K562 (cell line): Measurements from ENCODE around the gene TLX3. TPM values are rescaled to one million over a fixed set of nuclear protein-coding genes. Genes with fewer than 3 reads are reported as not detected.

Experiments used
- ATAC-seq: fragments of 200-7000 bp; cut with Tn5 transposase; 3 replicates; pipeline ENCODE4 v1.9.1; 2020; ENCODE audit warnings: moderate library complexity
- BruUV-seq: library from RNA; stranded (reverse); fragments of 400-500 nt; replicated peaks from 2 replicates; lab custom pipeline; 2021; lab: Mats Ljungman, UMichigan
- CTCF ChIA-PET: fragments of 300-600 bp; formaldehyde crosslinking; extraction: SDS; loops from one replicate; lab custom pipeline; 2021; ENCODE audit warnings: low intra/inter-chr PET ratio; lab: Yijun Ruan, JAX
- POLR2A ChIA-PET: fragments of 300-600, 350-650 bp; sonication (Branson Sonifier 250); formaldehyde crosslinking; extraction: SDS; loops from one replicate; lab custom pipeline; 2021; ENCODE audit warnings: antibody characterized with exemption, inconsistent platforms; lab: Yijun Ruan, JAX
- DNase-seq, 4 experiments: peaks; one replicate each; pipeline versions ENCODE4 v3.0.0 to v3.0.0-alpha.2; 2011 to 2018; ENCODE audit warnings: low spot score in 3 of 4, mixed read lengths in 3 of 4; ENCODE audit errors: extremely low read depth in 1 of 4
- FAIRE-seq: peaks from 2 replicates; lab custom pipeline; 2011; peaks lifted over from hg19 to GRCh38; lab: Jason Lieb, UNC
- H2AFZ ChIP-seq: 2 replicates; pipeline ENCODE4 v1.6.0; 2011; ENCODE audit warnings: low read depth, low read length, control low read depth, inconsistent platforms
- H3K27ac ChIP-seq: fragments of 200-600 bp; 3 replicates; pipeline ENCODE4 v1.8.0; 2011; ENCODE audit warnings: low read depth, mild to moderate bottlenecking, control low read depth, inconsistent platforms, low read length, moderate library complexity, mixed read lengths; ENCODE audit errors: extremely low read depth
- H3K27me3 ChIP-seq, 2 experiments: fragments of 300-600 bp in 1 of 2; 2 replicates in 1 of 2; 3 replicates in 1 of 2; pipeline versions ENCODE4 v1.6.0 to v1.8.0; 2011; ENCODE audit warnings: inconsistent platforms in 2 of 2, low read length in 2 of 2, mild to moderate bottlenecking in 1 of 2, mixed read lengths in 1 of 2, moderate library complexity in 1 of 2; ENCODE audit not compliant: control insufficient read depth in 2 of 2, insufficient read depth in 2 of 2
- H3K36me3 ChIP-seq: fragments of 300-600 bp; 3 replicates; pipeline ENCODE4 v1.8.0; 2011; ENCODE audit warnings: mild to moderate bottlenecking, low read length, inconsistent platforms; ENCODE audit not compliant: control insufficient read depth, insufficient read depth
- H3K4me1 ChIP-seq, 2 experiments: fragments of 200-600 bp in 1 of 2; replicated peaks in 1 of 2; 2 replicates in 1 of 2; 3 replicates in 1 of 2; pipeline versions ENCODE4 v1.5.1 to v1.8.0; 2011; ENCODE audit warnings: inconsistent platforms in 2 of 2, low read length in 2 of 2, mild to moderate bottlenecking in 1 of 2, mixed read lengths in 1 of 2, moderate library complexity in 1 of 2; ENCODE audit not compliant: control insufficient read depth in 2 of 2, insufficient read depth in 2 of 2
- H3K4me2 ChIP-seq: 2 replicates; pipeline ENCODE4 v1.6.1; 2011; ENCODE audit warnings: low read length, control low read depth, inconsistent platforms, mixed read lengths; ENCODE audit not compliant: insufficient read depth
- H3K4me3 ChIP-seq: fragments of 200-600 bp; sonication (generic), shearing (Covaris generic); 2 replicates; pipeline ENCODE4 v1.5.1; 2016; ENCODE audit warnings: control low read depth, inconsistent platforms
- H3K79me2 ChIP-seq: fragments of 200-600 bp; 3 replicates; pipeline ENCODE4 v1.8.0; 2011; ENCODE audit warnings: low read length, inconsistent platforms; ENCODE audit not compliant: control insufficient read depth, insufficient read depth
- H3K9ac ChIP-seq, 2 experiments: 2 replicates each; pipeline versions ENCODE4 v1.6.0 to v1.6.1; 2011; ENCODE audit warnings: low read depth in 2 of 2, low read length in 2 of 2, control low read depth in 1 of 2, inconsistent platforms in 1 of 2, mild to moderate bottlenecking in 1 of 2, mixed read lengths in 1 of 2; ENCODE audit not compliant: insufficient read depth in 1 of 2
- H3K9me1 ChIP-seq: one replicate; pipeline ENCODE4 v1.6.0; 2011; ENCODE audit warnings: inconsistent platforms, mild to moderate bottlenecking, low read length, moderate library complexity; ENCODE audit not compliant: control insufficient read depth, insufficient read depth
- H3K9me3 ChIP-seq: replicated peaks from 2 replicates; pipeline ENCODE4 v1.5.1; 2011; ENCODE audit warnings: low read depth, low read length, inconsistent platforms; ENCODE audit not compliant: control insufficient read depth, insufficient read depth
- H4K20me1 ChIP-seq: replicated peaks from 2 replicates; pipeline ENCODE4 v1.6.1; 2011; ENCODE audit warnings: low read length, inconsistent platforms, mixed read lengths; ENCODE audit not compliant: control insufficient read depth, insufficient read depth
- HMG20B ChIP-seq: fragments of 250-450 bp; sonication (Bioruptor Pico); IDR thresholded peaks from 2 replicates; pipeline ENCODE4 v1.5.0; 2021; ENCODE audit warnings: mild to moderate bottlenecking
- KLF1 ChIP-seq: fragments of 450-650 bp; IDR thresholded peaks from 2 replicates; pipeline ENCODE4 v1.6.1; 2016; ENCODE audit warnings: missing genetic modification characterization, missing compliant biosample characterization
- MYBL2 ChIP-seq, 2 experiments: fragments of 450-650 bp in 1 of 2; sonication (generic) in 1 of 2; formaldehyde crosslinking in 1 of 2; IDR thresholded peaks; 2 replicates each; pipeline versions ENCODE4 v1.6.1 to v1.8.1; 2017 to 2022; ENCODE audit warnings: borderline replicate concordance in 1 of 2, inconsistent platforms in 1 of 2, low read depth in 1 of 2, mild to moderate bottlenecking in 1 of 2, missing genetic modification reagents in 1 of 2, moderate library complexity in 1 of 2
- TFAP4 ChIP-seq: sonication (generic); formaldehyde crosslinking; IDR thresholded peaks from 2 replicates; pipeline ENCODE4 v1.8.0; 2022; ENCODE audit warnings: missing genetic modification reagents, mild to moderate bottlenecking, moderate library complexity, borderline replicate concordance
- TFE3 ChIP-seq: fragments of 450-650 bp; formaldehyde crosslinking; IDR thresholded peaks from 2 replicates; pipeline ENCODE4 v1.4.0; 2020; ENCODE audit warnings: mild to moderate bottlenecking, mixed read lengths
- ZNF395 ChIP-seq: fragments of 200-800 bp; sonication (Bioruptor generic); IDR thresholded peaks from 2 replicates; pipeline ENCODE4 v1.6.1; 2017; ENCODE audit warnings: missing genetic modification characterization, missing compliant biosample characterization
- WGBS: fragments of 100-300 bp; shearing (Covaris generic); methylation state at CpG from one replicate; pipeline ENCODE4 v1.1.6; 2016; ENCODE audit warnings: low coverage, mixed read lengths; ENCODE audit not compliant: insufficient coverage; ENCODE audit errors: missing lambda C conversion rate; 5-methylcytosine and 5-hydroxymethylcytosine counted together
- in situ Hi-C: fragments of 300-500 bp; cut with MboI; formaldehyde crosslinking; loops from 4 replicates; pipeline ENCODE4 v1.15.0; 2018; ENCODE audit warnings: inconsistent platforms, mixed read lengths
- intact Hi-C: fragments of 100-400 bp; cut with micrococcal nuclease; formaldehyde crosslinking; loops from 2 replicates; pipeline ENCODE4 v1.14.2; 2022
- polyA plus RNA-seq, 8 experiments: library from polyadenylated mRNA; depleted of rRNA in 4 of 8; stranded (reverse) in 5 of 8; unstranded in 3 of 8; fragments of >200 nt; fragmentation: Nextera tagmentation in 2 of 8; fragmentation: Illumina TruSeq in 1 of 8; extraction: Ambion mirVana in 2 of 8; extraction: Trizol in 1 of 8; gene quantifications; 2 replicates each; pipeline versions ENCODE4 v1.2.1 to v1.2.3, GENCODE V29; 2011 to 2014; ENCODE audit warnings: inconsistent platforms in 1 of 8, missing spikeins in 1 of 8
- total RNA-seq, 7 experiments: library from RNA; depleted of rRNA in 6 of 7; stranded (reverse); fragments of >200 nt in 6 of 7; fragmentation: Illumina TruSeq in 2 of 7; extraction: Trizol in 2 of 7; gene quantifications; 2 replicates each; pipeline versions ENCODE4 v1.2.1 to v1.2.3, GENCODE V29; 2011 to 2021; ENCODE audit warnings: low replicate concordance in 1 of 7

TLX3 gene
- total and polyA plus RNA-seq, 9 of the 15 experiments (the other 6 are each of a cell fraction or from before 2014, with no cell fraction given) = not detected

DNA sequence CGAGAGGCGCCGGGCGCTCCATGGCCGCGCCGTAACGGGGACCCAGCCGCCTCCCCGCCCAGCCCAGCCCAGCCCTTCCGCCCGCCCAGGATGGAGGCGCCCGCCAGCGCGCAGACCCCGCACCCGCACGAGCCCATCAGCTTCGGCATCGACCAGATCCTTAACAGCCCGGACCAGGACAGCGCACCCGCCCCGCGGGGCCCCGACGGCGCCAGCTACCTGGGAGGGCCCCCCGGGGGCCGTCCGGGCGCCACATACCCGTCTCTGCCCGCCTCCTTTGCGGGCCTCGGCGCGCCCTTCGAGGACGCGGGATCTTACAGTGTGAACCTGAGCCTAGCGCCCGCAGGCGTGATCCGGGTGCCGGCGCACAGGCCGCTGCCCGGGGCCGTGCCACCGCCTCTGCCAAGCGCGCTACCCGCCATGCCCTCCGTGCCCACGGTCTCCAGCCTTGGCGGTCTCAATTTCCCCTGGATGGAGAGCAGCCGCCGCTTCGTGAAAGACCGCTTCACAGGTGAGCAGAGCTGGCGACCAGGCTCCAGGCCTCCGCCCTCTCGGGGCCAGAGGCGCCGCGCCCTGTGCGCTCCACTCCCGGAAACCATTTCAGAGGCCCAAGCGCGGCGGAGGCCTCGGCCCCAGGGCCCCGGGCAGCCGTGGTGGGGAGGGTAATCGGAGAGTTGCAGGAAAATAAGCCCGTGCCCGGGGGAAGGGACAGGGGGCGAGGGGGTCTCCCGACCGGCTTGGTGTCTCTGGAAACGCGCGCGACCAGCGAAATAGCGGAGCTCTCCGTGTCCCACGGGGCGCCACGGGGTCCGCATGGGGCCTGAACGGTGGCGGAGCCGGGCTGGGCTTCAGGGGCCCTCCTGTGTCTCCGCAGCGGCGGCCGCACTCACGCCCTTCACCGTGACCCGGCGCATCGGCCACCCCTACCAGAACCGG, 496 bp downstream of the TLX3 start (continued):
- TF ChIP-seq TFAP4 (CRISPR knock-in tag) (no peak), HMG20B (CRISPR knock-in tag) (no peak)

DNA sequence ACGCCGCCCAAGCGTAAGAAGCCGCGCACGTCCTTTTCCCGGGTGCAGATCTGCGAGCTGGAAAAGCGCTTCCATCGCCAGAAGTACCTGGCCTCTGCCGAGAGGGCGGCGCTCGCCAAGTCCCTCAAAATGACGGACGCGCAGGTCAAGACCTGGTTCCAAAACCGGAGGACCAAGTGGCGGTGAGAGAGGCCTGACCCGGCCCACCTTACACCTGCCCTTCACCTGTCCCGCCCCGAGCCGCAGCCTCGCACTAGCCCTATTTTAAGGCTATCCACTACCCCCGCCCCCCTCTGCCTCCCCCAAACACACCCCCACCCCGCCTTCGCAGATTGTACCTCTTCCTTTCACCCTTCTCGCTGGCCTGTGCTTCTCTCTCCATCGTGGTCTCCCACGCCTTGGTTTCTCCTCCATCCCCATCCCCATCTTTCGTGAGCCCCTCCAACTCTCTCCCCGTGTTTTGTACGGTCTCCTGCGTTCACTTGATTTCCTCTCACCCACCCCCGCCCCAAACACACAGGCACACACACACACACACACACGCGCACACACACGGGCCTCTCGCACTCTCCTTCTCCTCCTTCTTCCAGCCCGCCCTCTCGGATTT, 1.3 kb downstream of the TLX3 start:
- no peak for DNase-seq
- no peaks in the 10 kb centered on the region for H3K79me2 ChIP-seq
- no peaks in the 10 kb centered on the region for H3K9me3 ChIP-seq
- H3K9me1 ChIP-seq = no peaks in the 10 kb centered on the region
- peaks cover 0 to 8% of the 10 kb centered on the region in 2 experiments; a peak in 1 of 5 replicates for H3K4me1 ChIP-seq
- H2AFZ ChIP-seq = no peak overlapping the region
- FAIRE-seq = no peak
- no TSS peak for BruUV-seq
- H3K9ac ChIP-seq = no peak overlapping the region
- POLR2A ChIA-PET = no interaction called here
- H3K36me3 ChIP-seq = no peaks in the 10 kb centered on the region
- TF ChIP-seq KLF1 (no peak), ZNF395 (no peak), TFE3 (CRISPR knock-in tag) (no peak), MYBL2 (IDR thresholded peaks at IDR 0.05; ENCODE audit: low read depth) (no peak), MYBL2 (CRISPR knock-in tag; IDR thresholded peaks at IDR 0.05; ENCODE audit: borderline replicate concordance) (no peak)
- intact Hi-C loops (no loop called here), in situ Hi-C loops (no loop called here)
- no peak overlapping the region for H3K4me3 ChIP-seq
- H4K20me1 ChIP-seq = no peaks in the 10 kb centered on the region
- H3K27ac ChIP-seq = no peak overlapping the region
- WGBS = 34% methylated on average over 8 of the region's 41 CpGs
- H3K27me3 ChIP-seq = peaks cover 0 to 33% of the 10 kb centered on the region in 2 experiments; a peak in 3 of 5 replicates
- H3K4me2 ChIP-seq = no peak overlapping the region
- CTCF ChIA-PET = no interaction called here
- no peak for ATAC-seq
